ENCODE data around the gene LRCH1.

LRCH1 gene

GRCh38 chr13:46531953-46532352 is 21.0 kb upstream of the LRCH1 start:
- in situ Hi-C loops (cut with MboI; ENCODE audit: low sequenced_read_pairs) = no loop called here

DNA sequence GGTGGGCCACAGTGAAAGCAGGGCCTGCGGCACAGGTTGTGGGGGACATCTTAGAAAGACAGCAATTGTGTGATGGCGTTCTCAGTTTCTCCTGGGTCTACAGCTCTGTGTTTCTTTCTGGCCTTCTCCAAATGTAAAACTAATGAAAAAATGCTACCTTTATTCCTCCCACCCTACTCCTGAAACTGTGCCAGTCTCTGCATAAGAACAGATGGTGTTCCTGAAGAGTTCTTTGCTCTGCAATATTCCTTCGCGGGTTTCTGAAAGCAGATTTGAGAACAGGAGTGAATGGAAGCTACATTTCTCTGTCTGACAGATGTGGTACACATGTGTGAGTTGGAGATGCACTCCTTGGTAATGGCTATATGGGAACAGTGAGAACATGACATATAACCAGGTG is 18.0 kb upstream of the LRCH1 start:
- in situ Hi-C loops (cut with MboI; ENCODE audit: low sequenced_read_pairs) = no loop called here

- in situ Hi-C loops (cut with MboI; ENCODE audit: low sequenced_read_pairs) = no loop called here
Observed at GRCh38 chr13:46535825-46536224, 17.1 kb upstream of the LRCH1 start.

DNA sequence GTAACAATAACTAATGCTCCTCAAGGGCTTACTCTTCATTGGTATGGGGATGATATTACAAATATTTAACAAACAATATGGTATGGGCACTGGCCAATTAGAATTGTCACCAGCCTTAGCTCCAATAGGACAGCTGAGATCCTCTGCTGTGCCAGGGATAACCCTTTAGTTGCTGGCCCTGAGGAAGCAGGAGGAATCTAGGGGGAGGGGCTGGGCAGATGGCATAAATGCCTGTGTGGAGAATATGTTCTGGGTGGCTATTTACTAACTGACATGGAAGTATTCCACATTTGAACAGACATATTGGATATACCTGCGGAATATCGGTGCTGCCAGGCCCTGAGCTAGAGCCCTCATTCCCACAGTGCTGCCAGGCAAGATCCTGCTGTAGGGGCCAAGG is 16.6 kb upstream of the LRCH1 start:
- in situ Hi-C loops (cut with MboI; ENCODE audit: low sequenced_read_pairs) = no loop called here

GRCh38 chr13:46539231-46539630 is 13.7 kb upstream of the LRCH1 start:
- in situ Hi-C loops (cut with MboI; ENCODE audit: low sequenced_read_pairs) = no loop called here

DNA sequence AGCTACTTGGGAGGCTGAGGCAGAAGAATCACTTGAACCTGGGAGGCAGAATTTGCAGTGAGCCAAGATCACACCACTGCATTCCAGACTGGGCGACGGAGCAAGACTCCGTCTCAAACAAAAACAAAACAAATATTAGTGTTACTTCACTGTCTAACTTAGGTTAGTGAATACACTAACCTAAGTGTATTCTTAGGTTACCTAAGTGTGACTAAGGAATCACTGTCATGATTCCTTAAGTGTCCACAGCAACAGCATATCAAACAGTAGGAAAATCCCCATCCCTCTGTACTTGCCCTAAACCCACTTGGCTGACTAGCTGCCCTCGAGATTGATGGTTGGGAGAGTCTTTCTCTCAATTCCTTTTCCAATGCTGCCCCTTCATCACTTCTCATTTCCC is 11.8 kb upstream of the LRCH1 start:
- in situ Hi-C loops (cut with MboI; ENCODE audit: low sequenced_read_pairs) = no loop called here

DNA sequence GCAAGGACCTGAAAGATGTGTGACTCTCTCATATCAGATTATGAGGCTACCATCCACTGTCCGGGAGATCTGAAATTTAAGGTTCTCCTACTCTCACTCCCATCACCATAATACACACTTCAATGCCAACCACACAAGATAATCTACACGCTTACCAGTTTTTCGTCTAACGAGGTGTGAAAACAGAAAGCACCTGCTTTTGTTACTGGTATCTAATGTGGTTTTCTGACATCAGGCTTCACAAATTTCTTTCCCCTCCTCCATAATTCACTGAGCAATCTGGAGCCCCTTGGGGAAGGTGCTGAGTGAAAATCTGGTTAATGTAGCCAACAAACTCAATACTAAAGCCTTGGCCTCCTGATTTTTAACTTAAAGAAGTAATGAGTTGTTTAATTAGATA is 10.1 kb upstream of the LRCH1 start:
- in situ Hi-C loops (cut with MboI; ENCODE audit: low sequenced_read_pairs) = no loop called here

DNA sequence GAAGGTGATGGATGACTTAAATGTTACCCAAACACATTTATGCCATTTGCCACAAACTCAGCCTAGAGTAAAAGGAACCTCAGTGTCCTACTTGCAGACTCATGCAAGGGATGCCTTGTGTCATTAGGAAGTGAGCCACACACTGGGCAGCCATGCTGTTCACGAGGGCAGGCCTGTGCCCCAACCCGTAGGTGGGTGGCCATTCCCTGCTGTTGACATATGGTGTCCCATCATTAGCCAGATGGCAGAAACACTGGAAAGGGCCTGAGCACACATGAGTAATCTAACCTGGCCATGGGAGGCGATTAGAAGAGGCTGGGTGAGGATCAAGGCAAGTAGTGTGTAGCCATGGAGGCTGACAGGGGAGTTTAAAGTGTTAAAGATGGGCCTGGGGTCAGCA is 9.7 kb upstream of the LRCH1 start:
- in situ Hi-C loops (cut with MboI; ENCODE audit: low sequenced_read_pairs) = no loop called here

DNA sequence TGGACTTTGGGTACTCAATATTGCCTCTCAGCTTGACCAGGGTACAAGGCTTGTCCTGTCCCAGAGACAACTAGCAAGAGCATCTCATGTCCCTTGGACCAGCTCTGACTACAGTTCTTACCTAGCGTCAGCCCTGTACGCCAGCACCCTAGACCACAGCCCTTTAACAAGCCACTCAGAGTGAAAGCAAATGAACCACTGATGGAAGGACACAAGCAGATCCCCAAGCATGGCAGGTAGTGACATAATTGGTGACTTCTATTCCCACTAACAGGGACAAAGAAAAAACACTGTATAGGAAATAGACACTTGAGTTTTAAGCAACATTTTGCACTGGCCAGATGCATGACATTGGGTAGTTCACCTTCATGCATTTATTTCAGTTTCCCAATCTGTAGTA is 8.8 kb upstream of the LRCH1 start:
- in situ Hi-C loops (cut with MboI; ENCODE audit: low sequenced_read_pairs) = no loop called here

GRCh38 chr13:46544811-46545210 is 8.2 kb upstream of the LRCH1 start:
- in situ Hi-C loops (cut with MboI; ENCODE audit: low sequenced_read_pairs) = no loop called here

- in situ Hi-C loops (cut with MboI; ENCODE audit: low sequenced_read_pairs) = no loop called here
Observed at GRCh38 chr13:46546084-46546768, 6.7 kb upstream of the LRCH1 start.

- in situ Hi-C loops (cut with MboI; ENCODE audit: low sequenced_read_pairs) = no loop called here
Observed at GRCh38 chr13:46550822-46551221, 2.1 kb upstream of the LRCH1 start.

DNA sequence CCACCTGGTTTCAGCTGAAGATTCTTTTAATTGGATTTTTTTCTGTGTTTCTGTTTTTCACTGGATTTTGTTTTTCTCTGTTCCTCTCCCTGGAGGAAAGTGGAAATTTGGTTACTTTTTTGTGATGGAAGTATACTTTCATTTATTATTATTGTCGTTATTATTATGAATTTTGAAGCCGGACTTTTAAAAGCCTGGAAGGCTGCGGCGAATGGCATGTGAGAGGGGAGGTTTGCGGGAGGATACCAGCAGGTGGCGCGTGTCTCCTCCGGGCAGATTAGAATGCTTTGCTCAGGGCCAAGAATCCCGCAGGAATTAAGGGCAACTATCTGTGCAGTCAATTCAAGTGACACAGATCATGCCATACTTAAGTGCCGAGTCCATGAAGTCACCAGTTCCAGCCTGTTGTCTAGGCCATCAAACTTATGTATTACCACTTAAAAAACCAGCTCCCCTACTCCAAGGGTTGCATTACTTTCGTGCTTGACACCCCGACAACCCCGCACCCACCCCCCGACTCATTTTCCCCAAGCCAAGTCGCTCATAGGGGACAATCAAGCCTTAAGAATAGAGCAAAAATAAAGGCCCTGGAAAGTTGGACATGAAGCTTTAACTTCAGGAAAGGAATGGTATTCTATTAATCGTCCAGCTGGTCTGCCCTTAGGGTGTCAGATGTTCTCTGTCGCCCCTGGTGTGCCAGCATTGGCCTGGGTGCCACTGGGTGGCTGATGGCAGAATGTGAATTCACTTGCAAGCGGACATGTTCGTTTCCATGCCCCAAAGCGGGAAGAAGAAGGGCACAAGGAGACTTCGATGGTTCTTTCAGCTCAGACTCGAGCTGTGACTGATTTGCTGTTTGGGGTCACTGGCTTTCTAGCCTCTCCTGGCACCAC is 1.3 kb upstream of the LRCH1 start:
- in situ Hi-C loops (cut with MboI; ENCODE audit: low sequenced_read_pairs) = no loop called here

DNA sequence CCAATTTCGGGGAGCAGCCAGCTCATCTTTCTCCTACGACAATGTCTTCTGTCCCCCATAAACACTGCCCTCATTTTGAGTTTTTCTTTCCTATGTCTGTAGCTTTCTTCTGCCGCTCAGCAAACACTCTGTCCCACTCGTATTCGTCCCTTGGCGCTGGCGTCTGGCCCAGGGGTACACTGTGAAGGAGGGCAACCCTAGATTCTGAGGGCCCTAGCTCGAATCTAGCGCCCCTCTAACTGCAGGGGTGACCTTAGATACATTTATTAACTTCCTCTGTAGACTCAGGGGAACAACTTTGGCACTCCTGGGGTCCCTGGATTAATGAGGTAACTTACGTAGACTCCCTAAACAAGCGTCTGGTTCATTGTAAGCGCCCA is 677 bp upstream of the LRCH1 start:
- in situ Hi-C loops (cut with MboI; ENCODE audit: low sequenced_read_pairs) = no loop called here

- in situ Hi-C loops (cut with MboI; ENCODE audit: low sequenced_read_pairs) = no loop called here
Observed at GRCh38 chr13:46553521-46553885, 533 bp downstream of the LRCH1 start.

GRCh38 chr13:46553886-46554858 is 1.2 kb downstream of the LRCH1 start:
- in situ Hi-C loops (cut with MboI; ENCODE audit: low sequenced_read_pairs) = no loop called here

GRCh38 chr13:46554951-46555350 is 2.0 kb downstream of the LRCH1 start:
- in situ Hi-C loops (cut with MboI; ENCODE audit: low sequenced_read_pairs) = no loop called here

DNA sequence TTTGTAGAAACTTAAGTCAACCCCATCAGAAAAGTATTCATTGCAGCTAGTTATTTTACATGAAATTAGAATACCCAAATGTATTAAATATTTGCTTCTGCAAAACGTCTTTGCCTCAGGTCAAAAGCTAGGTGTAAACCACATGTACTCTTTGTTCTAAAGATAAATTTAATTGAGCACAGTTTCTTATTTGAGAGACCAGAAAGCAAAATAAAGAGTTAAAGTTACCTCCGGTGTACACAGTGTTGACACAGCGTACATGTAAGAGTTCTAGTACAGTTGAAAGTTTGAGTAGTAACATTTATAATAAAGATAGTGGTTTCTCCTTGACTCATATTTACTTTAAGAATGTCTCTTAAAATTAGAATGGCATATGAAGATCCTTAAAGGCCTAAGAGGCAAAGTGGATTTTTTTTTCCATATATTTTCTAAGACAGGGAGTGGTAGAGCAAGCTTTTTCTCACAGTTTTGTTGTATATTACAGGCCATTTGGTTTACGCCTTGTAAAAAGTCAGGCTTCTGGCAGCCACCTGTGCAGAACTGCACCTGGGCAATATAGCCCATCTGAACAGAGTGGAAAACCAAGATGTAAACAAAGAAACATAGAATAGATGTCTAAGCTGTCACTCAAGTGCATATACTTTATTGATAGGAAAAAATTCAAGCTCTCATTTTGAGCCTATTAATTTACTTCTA is 2.9 kb downstream of the LRCH1 start:
- in situ Hi-C loops (cut with MboI; ENCODE audit: low sequenced_read_pairs) = no loop called here

GRCh38 chr13:46556418-46556779 is 3.4 kb downstream of the LRCH1 start:
- in situ Hi-C loops (cut with MboI; ENCODE audit: low sequenced_read_pairs) = no loop called here

GRCh38 chr13:46559272-46559805 is 6.4 kb downstream of the LRCH1 start:
- in situ Hi-C loops (cut with MboI; ENCODE audit: low sequenced_read_pairs) = no loop called here

- in situ Hi-C loops (cut with MboI; ENCODE audit: low sequenced_read_pairs) = no loop called here
Observed at GRCh38 chr13:46560778-46561177, 7.8 kb downstream of the LRCH1 start.

Data from HL-60/S4 (cell line).